NCI-H1417 (cell line): ENCODE data around the gene SUPT7L.
"Not testable (repeated sequence)": the region's sequence is repeated elsewhere in the genome, so short reads cannot be mapped to it uniquely, and the experiment has no call there.

Experiments
- DNase-seq, 3 experiments: peaks; one replicate each; lab custom pipeline; 2025; lab: John Stamatoyannopoulos, UW

The SUPT7L gene

GRCh38 chr2:27685577-27685976 is 22.2 kb upstream of the SUPT7L start:
- no peak for DNase-seq

- not testable (repeated sequence) for DNase-seq
Observed at GRCh38 chr2:27685006-27685405, 21.6 kb upstream of the SUPT7L start.

GRCh38 chr2:27683390-27684071 is 20.1 kb upstream of the SUPT7L start:
- peak; percentile 88 to 98 (median 97) for DNase-seq

- not testable (repeated sequence) for DNase-seq
Observed at GRCh38 chr2:27682334-27682771, 18.9 kb upstream of the SUPT7L start.

GRCh38 chr2:27681841-27682240 is 18.4 kb upstream of the SUPT7L start:
- DNase-seq, result no peak

- no peak for DNase-seq
Observed at GRCh38 chr2:27680571-27680970, 17.2 kb upstream of the SUPT7L start.

GRCh38 chr2:27672723-27673486 is 9.5 kb upstream of the SUPT7L start:
- DNase-seq, result peak in 1 of 3 experiments; percentile 75

GRCh38 chr2:27671235-27671634 is 7.8 kb upstream of the SUPT7L start:
- no peak for DNase-seq

- DNase-seq, result no peak
Observed at GRCh38 chr2:27667446-27667845, 4.0 kb upstream of the SUPT7L start.

GRCh38 chr2:27664622-27665363 is 1.4 kb upstream of the SUPT7L start:
- no peak for DNase-seq

- no peak for DNase-seq
Observed at GRCh38 chr2:27664154-27664574, 750 bp upstream of the SUPT7L start.

GRCh38 chr2:27661371-27661770 is 2.0 kb downstream of the SUPT7L start:
- DNase-seq, result no peak

GRCh38 chr2:27655155-27655951 is 8.1 kb downstream of the SUPT7L start:
- DNase-seq, result no peak

- no peak for DNase-seq
Observed at GRCh38 chr2:27653397-27653796, 10.0 kb downstream of the SUPT7L start.

- DNase-seq, result no peak
Observed at GRCh38 chr2:27652790-27653189, 10.6 kb downstream of the SUPT7L start.

GRCh38 chr2:27652341-27652740 is 11.1 kb downstream of the SUPT7L start:
- no peak for DNase-seq

GRCh38 chr2:27651056-27651455 is 12.4 kb downstream of the SUPT7L start:
- no peak for DNase-seq

GRCh38 chr2:27647737-27648136 is 15.7 kb downstream of the SUPT7L start:
- no peak for DNase-seq

GRCh38 chr2:27647289-27647688 is 16.1 kb downstream of the SUPT7L start:
- no peak for DNase-seq

GRCh38 chr2:27645197-27645596 is 18.2 kb downstream of the SUPT7L start:
- no peak for DNase-seq

GRCh38 chr2:27640722-27641245 is 22.6 kb downstream of the SUPT7L start:
- no peak for DNase-seq

- no peak for DNase-seq
Observed at GRCh38 chr2:27638709-27639108, 24.7 kb downstream of the SUPT7L start.
